Dermis microvascular lymphatic vessel endothelial cell (primary cell): ENCODE data around the gene MEGF6. TPM values are rescaled to one million over a fixed set of nuclear protein-coding genes. Genes with fewer than 3 reads are reported as not detected.

Experiments used
- DNase-seq, 2 donors: peaks; one replicate each; pipeline versions ENCODE4 v3.0.0 to v3.0.0-alpha.2; 2010; ENCODE audit warnings: low read depth in 2 of 2
- total RNA-seq: library from RNA; depleted of rRNA; stranded (reverse); fragments of >200 nt; gene quantifications from 2 replicates; pipeline ENCODE4 v1.2.1, GENCODE V29; 2014

The MEGF6 gene
- total RNA-seq, 1 donor from 2014 or later = 69.3 TPM

DNA sequence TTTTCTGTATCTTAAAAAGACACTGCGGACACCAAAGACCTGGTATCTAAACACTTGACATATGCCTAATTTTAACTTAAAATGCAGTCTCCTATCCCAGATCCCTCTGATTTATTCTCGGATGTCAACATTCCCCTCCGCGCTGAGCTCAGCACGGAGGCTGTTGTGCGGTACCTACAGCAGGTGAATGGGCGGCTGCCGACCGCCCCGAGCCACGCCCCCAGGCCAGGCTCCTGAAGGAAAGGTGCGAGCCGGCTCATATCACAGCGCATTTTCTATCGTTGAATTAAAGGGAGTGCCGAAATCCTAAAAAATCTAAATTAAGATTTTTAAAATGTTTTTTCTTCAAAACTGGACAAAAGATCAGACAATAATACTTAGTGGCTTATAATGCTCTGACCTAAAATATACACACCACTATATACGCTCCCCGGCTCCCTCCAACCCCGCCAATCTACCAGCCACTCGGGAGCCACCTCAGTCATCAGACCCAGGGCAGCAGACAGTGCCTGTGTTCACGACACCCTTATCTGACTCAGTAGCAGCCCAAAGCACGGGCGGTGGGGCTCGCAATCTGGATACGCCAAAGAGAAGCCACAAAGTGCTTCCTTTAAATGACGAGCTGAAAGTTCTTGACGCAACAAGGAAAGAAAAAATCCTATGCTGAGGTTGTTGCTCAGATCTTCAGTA is 34.5 kb upstream of the MEGF6 start:
- no peak for DNase-seq

DNA sequence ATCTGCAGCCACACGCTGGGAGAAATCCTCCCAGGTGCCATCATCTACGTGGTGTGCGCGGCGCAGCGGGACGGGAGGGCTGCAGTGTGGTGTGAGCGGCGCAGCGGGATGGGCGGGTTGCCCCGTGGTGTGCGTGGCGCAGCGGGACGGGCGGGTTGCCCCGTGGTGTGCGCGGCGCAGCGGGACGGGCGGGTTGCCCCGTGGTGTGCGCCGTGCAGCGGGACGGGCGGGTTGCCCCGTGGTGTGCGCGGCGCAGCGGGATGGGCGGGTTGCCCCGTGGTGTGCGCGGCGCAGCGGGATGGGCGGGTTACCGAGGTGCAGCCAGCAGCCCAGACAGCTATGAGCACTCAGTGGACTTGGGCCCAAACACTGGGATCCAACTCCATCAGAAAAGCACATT is 33.9 kb upstream of the MEGF6 start:
- DNase-seq = no peak

DNA sequence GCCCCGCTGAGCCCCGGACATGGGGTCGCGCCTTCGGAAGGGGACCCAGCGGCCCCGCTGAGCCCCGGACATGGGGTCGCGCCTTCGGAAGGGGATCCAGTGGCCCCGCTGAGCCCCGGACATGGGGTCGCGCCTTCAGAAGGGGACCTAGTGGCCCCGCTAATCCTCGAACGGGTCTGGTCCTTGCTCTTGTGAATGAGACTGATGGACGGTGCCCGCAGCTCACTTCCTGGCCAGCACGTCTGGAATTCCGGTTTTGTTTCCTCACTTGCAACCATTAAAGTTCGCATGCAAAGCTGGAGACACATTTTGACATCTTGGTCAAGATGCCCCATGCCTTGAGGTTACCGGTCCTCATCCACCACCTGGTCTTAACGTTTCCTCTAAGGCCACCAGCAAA is 33.0 kb upstream of the MEGF6 start:
- no peak for DNase-seq

DNA sequence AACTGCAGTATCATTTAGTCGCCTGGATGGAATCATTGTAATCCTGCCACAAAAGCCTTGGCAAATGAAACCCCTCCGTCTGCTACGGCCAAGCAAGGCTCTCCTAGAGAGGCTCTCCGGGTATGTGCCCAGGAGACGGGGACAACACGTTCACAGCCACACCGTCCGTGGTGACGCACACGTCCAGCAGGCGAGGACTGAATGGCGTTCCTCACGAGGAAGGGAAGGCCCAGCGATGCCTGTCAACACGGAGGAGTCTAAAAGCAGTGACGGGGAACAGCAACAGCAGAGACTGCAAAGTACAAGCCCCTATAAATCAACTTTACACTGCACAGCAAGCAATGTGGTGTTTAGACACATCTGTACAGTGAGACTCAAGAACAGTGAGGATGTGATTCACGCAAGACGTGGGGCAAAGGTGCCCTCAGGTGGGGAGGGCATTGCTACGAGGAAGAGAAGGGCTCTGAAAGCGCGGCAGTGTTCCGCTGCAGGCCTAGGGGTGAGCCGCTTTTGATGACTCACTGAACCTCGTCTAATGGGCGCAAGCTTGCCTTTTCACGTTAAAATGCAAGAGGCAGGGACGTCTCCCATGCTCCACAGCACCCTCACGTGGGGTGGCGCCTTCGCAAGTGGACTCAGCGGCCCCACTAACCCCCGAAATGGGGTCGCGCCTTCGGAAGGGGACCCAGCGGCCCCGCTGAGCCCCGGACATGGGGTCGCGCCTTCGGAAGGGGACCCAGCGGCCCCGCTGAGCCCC is 31.8 kb upstream of the MEGF6 start:
- DNase-seq = no peak

DNA sequence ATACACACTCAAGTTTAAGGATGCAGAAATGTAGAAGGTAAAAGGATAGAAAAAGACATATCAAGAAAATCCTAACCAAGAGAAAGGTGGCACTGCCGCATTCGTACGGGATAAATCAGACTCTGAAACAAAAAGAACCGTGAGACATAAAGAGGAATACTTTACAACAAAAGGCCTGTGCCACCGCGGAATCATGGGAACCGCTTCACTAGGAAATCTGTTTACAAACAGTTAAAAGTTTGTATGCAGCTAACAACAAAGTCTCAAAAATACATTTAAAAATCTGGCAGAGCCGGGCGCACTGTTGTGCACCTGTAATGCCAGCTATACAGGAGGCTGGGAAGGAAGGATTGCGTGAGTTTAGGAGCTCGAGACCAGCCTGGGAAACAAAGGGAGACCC is 30.5 kb upstream of the MEGF6 start:
- no peak for DNase-seq

DNA sequence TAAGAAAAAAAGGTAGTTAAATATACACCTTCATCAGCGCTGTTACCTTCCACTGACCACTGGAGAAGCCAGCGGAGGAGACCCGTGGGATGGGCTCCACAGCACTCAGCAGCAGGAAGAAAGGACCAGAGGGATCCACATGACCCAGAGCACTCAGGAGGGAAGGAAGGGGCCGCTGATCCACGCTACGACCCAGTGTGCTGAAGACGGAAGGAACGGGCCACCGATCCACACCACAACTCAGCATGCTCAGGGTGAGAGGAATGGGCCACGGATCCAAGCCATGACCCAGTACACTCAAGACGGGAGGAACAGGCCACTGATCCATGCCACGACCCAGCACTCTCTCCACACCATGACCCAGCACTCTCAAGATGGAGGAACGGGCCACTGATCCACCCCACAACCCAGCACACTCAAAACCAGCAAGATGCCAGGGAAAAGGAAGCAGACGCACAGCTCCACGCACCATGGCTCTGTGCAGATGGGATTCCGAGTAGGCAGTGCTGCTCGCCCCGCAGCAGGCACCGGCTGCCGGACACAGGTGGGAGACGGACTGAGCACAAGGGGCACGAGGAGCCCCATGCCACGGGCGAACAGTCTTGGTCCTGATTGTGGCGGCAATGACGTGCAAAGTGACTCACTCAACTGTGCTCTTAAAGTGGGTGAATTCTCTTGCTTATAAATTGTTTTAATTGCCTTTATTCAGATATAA is 29.9 kb upstream of the MEGF6 start:
- DNase-seq = no peak

DNA sequence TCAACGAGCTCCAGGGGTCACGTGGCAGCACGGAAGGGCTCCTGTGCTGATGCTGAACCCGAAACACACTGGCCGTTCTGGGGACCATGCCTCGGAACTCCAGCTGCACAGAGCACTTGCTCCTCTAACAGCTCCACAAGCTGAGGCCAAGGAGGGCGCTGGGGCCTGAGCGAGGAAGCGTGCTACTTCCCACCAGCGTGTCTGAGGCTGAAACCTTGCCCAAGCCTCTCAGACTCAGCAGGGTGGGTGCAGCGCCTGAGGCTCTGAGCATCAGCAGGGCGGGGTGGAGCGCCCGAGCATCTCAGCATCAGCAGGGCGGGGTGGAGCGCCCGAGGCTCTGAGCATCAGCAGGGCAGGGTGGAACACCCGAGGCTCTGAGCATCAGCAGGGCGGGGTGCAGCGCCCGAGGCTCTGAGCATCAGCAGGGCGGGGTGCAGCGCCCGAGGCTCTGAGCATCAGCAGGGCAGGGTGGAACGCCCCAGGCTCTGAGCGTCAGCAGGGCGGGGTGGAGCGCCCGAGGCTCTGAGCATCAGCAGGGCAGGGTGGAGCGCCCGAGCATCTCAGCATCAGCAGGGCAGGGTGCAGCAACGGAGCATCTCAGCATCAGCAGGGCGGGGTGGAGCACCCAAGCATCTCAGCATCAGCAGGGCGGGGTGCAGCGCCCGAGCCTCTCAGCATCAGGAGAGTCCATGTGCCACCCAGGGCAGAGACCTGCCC is 29.0 kb upstream of the MEGF6 start:
- no peak for DNase-seq

DNA sequence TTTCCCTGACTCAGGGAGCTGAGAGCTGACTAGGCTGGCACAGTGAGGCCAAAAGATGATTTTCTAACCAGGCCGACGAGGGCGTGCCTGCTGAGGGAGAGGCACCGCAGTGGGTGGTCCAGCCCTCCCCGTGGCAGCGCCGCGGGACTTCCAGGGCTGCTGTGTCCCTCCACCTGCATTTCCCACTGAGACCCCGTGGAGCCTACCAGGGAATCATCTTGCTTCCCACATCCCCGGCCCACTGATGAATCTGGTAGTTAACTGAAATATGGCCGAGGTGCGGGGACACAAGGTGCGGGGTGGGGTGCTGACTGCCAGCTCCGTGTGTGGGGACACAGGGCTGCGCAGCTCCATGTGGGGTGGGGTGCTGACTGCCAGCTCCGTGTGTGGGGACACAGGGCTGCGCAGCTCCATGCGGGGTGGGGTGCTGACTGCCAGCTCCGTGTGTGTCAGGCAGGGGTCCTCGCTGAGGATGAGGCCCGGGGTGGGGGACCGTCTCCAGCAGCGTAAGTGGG is 28.1 kb upstream of the MEGF6 start:
- DNase-seq = no peak

DNA sequence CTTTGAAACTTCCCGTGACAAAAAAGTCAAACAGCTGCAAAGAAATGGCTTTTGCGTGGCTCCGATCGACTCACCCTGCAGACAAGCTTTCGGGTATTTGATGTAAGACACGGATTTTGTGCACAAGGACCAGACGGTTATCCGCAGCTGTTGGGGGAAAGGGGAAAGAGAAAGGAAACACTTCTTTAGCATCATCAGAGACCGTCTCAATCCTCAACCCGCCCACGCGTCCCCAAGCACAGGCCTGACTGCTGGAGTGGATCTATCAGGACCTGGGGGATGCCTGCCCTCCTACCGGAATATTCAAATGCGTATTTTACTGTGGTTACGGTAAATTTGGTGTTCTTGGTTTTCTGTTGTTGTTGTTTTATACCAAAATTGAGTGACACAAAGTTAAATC is 27.4 kb upstream of the MEGF6 start:
- DNase-seq = no peak

DNA sequence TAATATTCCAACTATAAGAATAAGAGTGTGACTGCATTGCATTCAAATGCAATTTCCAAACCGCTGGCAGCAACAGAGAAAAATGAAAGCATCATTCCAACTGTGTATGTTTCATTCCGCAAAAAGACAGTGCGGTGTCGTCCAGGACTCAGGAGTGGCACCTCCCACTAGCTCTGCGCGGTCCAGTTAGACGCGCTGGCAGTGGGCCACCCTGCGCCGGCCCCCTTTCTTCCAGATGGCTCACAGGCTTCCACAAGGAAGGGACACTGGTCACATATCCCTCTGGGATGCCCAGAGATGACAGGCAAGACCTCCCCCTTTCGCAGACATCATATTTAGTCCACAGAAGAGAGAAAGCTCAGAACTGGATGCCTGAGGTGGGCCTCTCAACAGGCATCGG is 26.7 kb upstream of the MEGF6 start:
- no peak for DNase-seq

DNA sequence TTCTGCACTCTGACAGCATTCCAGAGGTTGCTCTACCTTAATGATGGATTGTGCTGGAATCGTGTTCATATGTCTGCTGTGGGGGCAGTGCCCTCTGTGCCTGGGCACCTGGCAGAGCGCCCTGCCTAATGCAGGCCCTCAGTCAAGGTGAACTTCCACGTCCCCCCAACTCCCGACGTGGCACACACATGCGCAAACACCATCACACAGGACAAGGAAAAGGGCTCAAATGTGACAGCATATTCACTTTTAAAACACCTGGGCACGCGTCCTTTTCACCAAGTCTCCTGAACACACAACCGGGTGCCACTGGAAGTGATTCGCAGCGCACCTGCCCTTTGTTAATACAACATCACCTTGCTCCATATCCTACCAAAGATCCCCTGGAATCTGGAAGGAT is 25.2 kb upstream of the MEGF6 start:
- no peak for DNase-seq

DNA sequence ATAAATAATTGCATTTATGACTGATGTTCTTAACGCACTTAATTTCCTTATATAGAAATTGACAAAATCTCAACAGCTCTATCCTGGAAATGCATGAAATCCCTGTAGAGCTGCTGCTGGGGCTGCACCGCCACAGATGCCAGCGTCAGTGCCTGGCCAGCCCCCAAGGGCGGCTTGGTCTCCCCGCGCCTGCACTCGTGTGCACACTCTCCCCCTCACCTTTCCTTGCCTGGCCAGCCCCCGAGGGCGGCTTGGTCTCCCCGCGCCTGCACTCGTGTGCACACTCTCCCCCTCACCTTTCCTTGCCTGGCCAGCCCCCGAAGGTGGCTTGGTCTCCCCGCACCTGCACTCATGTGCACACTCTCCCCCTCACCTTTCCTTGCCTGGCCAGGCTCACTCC is 24.8 kb upstream of the MEGF6 start:
- DNase-seq = no peak

DNA sequence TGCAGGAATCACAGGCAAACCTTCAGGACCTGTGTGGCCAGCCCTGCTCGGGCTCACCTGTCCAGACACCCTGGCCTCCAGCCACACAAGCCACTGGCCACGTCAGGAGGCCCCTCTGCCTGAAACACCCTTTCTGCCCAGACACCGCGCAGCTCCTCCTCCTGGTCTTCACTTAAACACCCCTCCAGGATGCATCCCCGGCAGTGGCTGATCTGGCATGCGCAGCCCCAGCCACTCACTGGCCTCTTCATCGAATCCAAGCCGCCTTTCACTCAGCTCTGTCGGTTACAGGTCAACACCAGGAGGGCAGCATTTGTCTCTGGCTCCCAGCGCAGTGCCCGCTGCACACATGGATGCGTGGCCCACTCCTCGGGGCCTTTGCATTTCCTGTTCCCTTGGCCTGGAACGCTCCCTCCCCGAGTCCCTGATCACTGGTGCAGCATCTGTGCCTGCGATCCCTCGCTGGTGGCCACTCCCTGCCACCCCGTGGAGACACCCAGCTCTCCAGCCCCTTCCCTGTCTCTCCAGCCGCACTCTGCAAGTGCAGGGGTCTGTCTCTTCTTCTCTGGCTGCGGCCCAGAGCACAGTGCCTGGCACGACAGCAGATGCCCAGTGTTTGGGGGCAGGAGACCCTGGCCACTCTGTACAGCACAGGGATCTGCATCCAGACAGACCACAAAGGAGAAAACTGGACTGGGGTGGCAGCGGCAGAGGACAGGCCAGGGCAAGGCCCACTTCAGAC is 22.9 kb upstream of the MEGF6 start:
- no peak for DNase-seq

DNA sequence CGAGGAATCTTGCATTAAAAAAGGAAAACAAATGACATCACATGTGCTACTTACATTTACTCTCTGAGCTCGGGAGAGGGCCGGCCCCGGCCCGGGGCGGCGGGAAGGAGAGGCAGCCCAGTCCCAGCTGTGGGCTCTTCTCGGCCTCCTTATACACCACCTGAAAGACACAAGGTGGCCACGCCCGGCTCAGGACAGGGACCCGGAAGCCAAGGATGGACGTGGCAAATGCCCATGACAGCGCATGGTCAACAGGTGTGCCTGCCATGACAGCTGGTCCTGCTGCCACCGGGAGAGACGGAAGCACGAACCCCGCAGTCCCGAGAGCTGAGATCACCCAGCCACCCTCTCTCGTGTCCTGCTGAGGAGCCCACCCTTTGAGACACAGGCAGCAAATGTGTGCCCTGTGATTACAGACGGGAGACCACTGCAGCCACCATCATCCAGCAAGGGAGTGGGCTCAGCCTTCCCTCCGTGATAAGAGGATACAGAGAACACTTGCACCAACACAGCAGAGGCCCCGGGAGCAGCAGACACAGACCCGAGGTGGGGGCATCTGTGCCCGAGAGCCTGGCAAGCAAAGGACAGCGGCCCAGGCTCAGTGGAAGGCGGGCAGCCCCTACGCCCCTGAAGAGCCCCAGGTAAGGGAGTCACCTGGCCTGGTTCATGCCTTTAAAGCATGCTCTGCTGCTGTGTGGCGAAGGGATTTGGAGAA is 22.2 kb upstream of the MEGF6 start:
- DNase-seq = no peak

DNA sequence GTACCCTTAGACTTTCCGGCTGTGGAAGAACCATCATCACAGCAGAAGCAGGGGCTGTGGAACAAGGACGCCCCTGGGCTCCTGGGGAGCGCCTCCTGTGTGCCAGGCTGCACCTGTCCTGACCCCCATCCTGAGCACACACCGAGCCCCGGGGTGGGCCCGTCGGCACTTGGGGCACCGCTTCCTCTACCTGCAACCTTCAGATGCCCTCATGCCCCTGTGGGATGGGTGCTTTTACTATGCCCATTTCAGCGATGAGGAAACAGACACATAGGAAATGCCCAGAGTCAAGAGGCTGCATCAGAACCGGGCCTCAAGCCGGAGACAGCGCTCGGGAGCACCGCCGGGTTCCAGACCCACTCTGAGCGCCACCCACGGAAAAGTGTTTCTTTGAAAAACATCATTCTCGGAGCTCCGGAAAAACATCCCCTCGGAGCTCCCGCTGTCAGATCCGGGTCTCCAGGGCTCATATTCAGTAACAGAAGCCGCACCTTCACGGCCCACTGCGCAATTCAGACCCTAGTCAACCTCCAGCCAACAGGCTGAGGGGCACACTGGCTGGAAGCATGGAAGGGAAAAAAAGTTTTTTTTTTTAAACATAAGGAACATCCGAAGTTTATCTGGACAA is 21.5 kb upstream of the MEGF6 start:
- no peak for DNase-seq

DNA sequence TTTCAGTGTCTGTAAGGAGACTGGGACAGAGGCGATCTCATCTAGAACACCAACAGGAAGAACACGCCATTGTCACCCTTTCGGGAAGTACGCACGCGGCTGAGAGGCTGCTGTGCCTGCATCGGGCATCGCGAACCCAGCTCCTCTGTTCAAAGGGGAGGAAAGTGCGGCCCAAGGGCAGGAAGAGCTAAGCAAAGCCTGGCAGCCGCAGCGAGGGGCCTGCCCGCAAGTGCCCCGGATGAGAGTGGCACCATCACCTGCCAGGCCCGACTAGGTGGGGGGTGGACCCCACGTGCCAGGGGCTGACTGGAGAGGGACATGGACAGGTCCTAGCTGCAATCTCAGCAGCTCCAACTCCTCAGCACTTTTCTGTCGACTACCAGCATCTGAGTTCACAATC is 21.0 kb upstream of the MEGF6 start:
- no peak for DNase-seq

DNA sequence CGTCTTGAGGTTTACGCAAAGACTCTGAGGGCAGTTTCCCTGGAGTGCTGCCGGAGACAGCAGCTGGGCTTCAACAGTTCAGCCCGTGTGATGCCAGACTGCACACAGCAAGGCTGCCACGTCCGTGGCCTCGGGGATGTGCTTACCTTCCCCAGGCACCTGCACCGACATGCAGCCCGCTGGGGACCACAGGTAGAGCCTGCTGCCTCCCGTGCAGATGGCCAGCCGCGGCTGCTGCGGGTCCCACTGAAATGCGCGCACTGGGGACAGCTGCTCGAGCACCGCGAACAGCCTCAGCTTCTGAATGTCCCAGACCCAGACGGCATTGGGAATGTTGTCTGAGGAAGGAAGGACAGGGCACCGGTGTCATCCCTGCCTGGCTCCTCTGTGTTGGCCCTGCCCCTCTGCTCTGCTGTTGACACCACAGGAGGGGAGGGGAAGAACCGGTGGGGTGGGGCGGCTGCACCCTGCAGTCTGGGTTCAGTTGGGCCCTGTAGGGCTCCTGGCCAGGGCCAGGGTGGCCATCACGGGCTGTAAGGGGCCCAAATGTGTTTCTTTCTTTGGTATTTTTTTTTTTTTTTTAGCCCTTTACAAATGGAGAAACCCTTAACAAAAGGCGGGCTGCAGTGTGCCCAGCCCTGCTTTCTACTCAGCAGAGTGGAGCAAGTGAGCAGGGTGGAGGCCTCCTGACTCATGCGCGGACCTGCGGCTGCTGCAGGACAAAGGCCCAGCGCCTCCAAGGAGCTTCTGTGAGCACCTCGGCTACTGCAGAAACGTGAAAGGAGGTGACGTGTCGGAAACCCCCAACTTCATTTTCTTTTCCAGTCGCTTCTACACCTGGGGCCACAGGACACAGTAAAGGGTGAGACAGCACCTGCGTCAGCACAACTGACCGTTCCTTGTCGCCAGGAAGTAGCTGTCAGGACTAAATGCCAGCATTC is 20.3 kb upstream of the MEGF6 start:
- DNase-seq = no peak

DNA sequence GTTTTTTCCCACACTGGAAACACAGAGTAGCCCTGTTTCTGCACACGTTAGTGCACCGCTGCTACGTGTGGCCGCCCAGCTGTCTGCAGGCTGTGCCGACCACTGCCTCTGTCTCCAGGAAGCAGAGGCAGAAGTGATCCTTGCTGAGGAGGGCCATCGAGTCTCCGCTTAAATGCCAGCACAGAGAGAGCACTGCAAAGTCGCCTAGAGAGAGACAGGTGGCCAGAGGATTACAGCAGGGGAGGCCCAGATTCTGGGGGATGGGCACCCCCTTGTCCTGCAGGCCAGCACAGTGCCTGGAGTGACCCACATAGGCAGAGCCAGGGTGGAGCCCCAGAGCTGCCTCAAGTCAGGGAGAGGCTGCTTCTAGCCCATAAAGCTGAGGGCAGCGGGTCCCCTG is 19.6 kb upstream of the MEGF6 start:
- DNase-seq = no peak

DNA sequence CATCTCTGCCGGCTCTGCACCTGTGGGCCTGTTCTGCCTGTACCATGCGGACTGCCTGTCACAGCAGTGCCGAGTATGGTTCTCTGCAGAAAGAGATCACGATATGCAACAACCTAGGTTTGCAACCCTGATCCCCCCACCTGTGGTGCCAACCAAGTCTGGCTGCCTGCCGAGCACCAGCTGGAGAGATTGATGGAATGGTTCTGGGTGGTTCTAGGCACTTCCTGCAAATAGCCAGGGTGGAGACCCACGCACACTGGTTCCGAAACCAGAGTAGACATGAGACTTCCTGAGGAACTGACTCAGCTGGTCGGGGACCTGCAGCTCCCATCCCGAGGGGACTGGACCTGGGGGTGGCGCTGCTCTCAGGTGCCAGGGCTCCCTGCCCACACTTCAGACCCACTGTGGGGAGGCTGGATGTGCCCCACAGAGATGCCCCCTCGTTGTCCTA is 18.9 kb upstream of the MEGF6 start:
- DNase-seq = no peak
